ENCODE data around the gene RYR2. TPM values are rescaled to one million over a fixed set of nuclear protein-coding genes. Genes with fewer than 3 reads are reported as not detected.

Gene RYR2
- total RNA-seq, 3 donors from 2014 or later: 0.16 to 0.59 (median 0.33) TPM

DNA sequence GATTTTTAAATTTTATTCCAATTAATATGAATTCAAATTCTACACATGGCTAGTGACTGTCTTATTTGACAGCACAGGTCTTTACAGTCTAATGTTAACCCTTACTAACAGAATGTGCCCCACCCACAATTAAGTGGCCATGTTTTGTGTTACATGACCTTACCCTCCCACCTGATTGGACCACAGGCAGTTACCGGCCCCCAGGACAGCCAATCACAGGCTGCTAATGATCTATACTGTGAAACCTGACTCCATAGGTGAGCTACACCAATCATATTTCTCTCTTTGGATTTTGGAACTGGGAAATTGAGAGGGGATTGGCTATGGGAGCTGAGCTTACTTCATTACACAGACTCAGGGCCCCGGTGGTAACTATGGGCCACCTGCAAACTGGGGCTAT is 821.2 kb downstream of the RYR2 start:
- no peaks in the 10 kb centered on the region for H3K27me3 ChIP-seq
- H3K4me3 ChIP-seq: no peak overlapping the region
- intact Hi-C loops (cut with DNase I; ENCODE audit: low total_unique reads): no loop called here
- no peaks in the 10 kb centered on the region for H3K9me3 ChIP-seq
- no peaks in the 10 kb centered on the region for H3K36me3 ChIP-seq
- no peaks in the 10 kb centered on the region for H3K4me1 ChIP-seq
- TF ChIP-seq, protein P1, sequence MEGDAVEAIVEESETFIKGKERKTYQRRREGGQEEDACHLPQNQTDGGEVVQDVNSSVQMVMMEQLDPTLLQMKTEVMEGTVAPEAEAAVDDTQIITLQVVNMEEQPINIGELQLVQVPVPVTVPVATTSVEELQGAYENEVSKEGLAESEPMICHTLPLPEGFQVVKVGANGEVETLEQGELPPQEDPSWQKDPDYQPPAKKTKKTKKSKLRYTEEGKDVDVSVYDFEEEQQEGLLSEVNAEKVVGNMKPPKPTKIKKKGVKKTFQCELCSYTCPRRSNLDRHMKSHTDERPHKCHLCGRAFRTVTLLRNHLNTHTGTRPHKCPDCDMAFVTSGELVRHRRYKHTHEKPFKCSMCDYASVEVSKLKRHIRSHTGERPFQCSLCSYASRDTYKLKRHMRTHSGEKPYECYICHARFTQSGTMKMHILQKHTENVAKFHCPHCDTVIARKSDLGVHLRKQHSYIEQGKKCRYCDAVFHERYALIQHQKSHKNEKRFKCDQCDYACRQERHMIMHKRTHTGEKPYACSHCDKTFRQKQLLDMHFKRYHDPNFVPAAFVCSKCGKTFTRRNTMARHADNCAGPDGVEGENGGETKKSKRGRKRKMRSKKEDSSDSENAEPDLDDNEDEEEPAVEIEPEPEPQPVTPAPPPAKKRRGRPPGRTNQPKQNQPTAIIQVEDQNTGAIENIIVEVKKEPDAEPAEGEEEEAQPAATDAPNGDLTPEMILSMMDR (IDR thresholded peaks at IDR 0.05): no peak
- TF ChIP-seq POLR2AphosphoS5 (IDR thresholded peaks at IDR 0.05) (no peak), POLR2A (IDR thresholded peaks at IDR 0.05) (no peak)
- no peak for DNase-seq (ENCODE audit: low spot score in 2 of 2)
- H3K27ac ChIP-seq: no peak overlapping the region

GRCh38 chr1:237864338-237865244 is 822.6 kb downstream of the RYR2 start:
- Histone ChIP-seq H3K27me3 (no peaks in the 10 kb centered on the region), H3K4me1 (no peaks in the 10 kb centered on the region), H3K36me3 (no peaks in the 10 kb centered on the region), H3K27ac (no peak overlapping the region), H3K4me3 (peak overlapping the region in 1 of 3 donors; percentile 53), H3K9me3 (no peaks in the 10 kb centered on the region)
- TF ChIP-seq POLR2A (IDR thresholded peaks at IDR 0.05) (no peak), POLR2AphosphoS5 (IDR thresholded peaks at IDR 0.05) (no peak)
- TF ChIP-seq, protein P1 (IDR thresholded peaks at IDR 0.05): peak; percentile 12 to 64 (median 45)
- DNase-seq (ENCODE audit: low spot score in 2 of 2): no peak
- intact Hi-C loops (cut with DNase I; ENCODE audit: low total_unique reads): no loop called here

GRCh38 chr1:237867380-237867888 is 825.5 kb downstream of the RYR2 start:
- Histone ChIP-seq H3K4me3 (no peak overlapping the region), H3K4me1 (no peaks in the 10 kb centered on the region), H3K9me3 (no peaks in the 10 kb centered on the region), H3K27ac (no peak overlapping the region), H3K27me3 (no peaks in the 10 kb centered on the region), H3K36me3 (no peaks in the 10 kb centered on the region)
- TF ChIP-seq, protein P1 (IDR thresholded peaks at IDR 0.05): no peak
- TF ChIP-seq POLR2A (IDR thresholded peaks at IDR 0.05) (no peak), POLR2AphosphoS5 (IDR thresholded peaks at IDR 0.05) (no peak)
- intact Hi-C loops (cut with DNase I; ENCODE audit: low total_unique reads): no loop called here
- no peak for DNase-seq (ENCODE audit: low spot score in 2 of 2)

DNA sequence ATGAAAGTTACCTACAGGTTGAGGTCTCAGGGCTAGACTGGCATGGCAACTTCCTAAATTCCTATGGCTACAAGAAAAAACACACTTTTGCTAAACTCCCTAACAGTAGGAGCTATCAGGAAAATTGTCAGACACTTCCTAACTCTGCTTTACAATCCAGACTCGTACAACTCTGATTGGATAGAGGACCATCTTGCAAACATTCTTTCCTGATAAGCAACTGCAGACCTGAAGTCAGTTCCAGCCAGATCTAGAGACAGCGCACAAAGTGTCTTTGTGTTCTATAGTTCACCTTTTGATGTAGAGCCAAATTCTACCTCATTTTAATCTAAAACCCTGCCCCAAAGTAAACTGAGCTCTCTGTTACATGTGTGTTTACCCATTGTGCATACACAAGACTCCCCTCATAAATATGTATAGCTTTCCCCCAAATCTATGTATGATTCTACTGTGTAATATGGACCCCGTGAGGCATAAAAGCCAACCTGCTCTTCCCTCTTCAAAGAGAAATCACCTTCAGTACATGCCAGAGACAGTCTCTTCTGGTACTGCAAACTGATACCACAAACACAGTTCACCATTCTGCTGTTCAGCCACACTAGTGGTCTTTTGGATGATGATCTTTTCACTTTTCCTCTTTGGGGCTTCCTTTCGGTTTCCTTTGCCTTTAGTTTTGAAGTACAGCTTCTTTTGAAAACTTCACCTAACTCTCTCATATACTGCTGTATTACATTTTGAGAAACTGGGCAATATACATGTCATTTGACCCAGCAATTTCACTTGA is 827.0 kb downstream of the RYR2 start:
- Histone ChIP-seq H3K27me3 (no peaks in the 10 kb centered on the region), H3K4me1 (no peaks in the 10 kb centered on the region), H3K27ac (no peak overlapping the region), H3K9me3 (no peaks in the 10 kb centered on the region), H3K36me3 (no peaks in the 10 kb centered on the region), H3K4me3 (no peak overlapping the region)
- TF ChIP-seq POLR2AphosphoS5 (IDR thresholded peaks at IDR 0.05) (no peak), POLR2A (IDR thresholded peaks at IDR 0.05) (no peak)
- TF ChIP-seq, protein P1 (IDR thresholded peaks at IDR 0.05): no peak
- DNase-seq (ENCODE audit: low spot score in 2 of 2): no peak
- intact Hi-C loops (cut with DNase I; ENCODE audit: low total_unique reads): no loop called here

Measured in breast epithelium (tissue), 4 donors.